H1 (cell line): ENCODE results near the gene FABP6. TPM values are rescaled to one million over a fixed set of nuclear protein-coding genes. Genes with fewer than 3 reads are reported as not detected.

Source experiments
- BRCA1 ChIP-seq: IDR thresholded peaks from 2 replicates; pipeline ENCODE4 v1.6.1; 2012; ENCODE audit warnings: low read depth, low read length, improper control_type of control experiment
- GTF2F1 ChIP-seq: IDR thresholded peaks from 2 replicates; pipeline ENCODE4 v1.6.1; 2012; ENCODE audit warnings: low read depth, low read length, improper control_type of control experiment, borderline replicate concordance
- KDM1A ChIP-seq: fragments of 200-600, 300-600 bp; sonication (generic); IDR thresholded peaks from 2 replicates; pipeline ENCODE4 v1.7.1; 2016; ENCODE audit warnings: mild to moderate bottlenecking, low read length, borderline replicate concordance
- SAP30 ChIP-seq: fragments of 300-600 bp; sonication (generic); IDR thresholded peaks from 2 replicates; pipeline ENCODE4 v1.7.1; 2012; ENCODE audit warnings: low read length, moderate library complexity, mild to moderate bottlenecking, inconsistent platforms; ENCODE audit not compliant: insufficient read depth, insufficient replicate concordance
- SUZ12 ChIP-seq: fragments of 200-600 bp; sonication (generic); IDR thresholded peaks from 2 replicates; pipeline ENCODE4 v1.6.1; 2012; ENCODE audit warnings: mild to moderate bottlenecking, inconsistent platforms, low read length, moderate library complexity, mixed read lengths
- polyA plus RNA-seq, 7 experiments: library from polyadenylated mRNA; depleted of rRNA in 3 of 7; stranded (reverse) in 5 of 7; unstranded in 2 of 7; fragments of >200 nt in 5 of 7; fragments of 200-250 nt in 2 of 7; gene quantifications; 1 replicate in 5 of 7; 2 replicates in 1 of 7; 4 replicates in 1 of 7; pipeline versions ENCODE4 v1.2.1 to v1.2.3, GENCODE V29; 2011 to 2013; ENCODE audit warnings: missing spikeins in 2 of 7, mixed read lengths in 2 of 7
- total RNA-seq: library from RNA; stranded (reverse); fragmentation: NEBNext Ultra II Directional; extraction: Animal tissue kit (Norgen Biotek cat#: 25700); gene quantifications from 2 replicates; pipeline ENCODE4 v1.2.1, GENCODE V29; 2021

Gene FABP6
- total and polyA plus RNA-seq, 2 of the 8 experiments (the other 6 are each of a cell fraction or from before 2014, with no cell fraction given): 4.8 to 6.1 TPM

DNA sequence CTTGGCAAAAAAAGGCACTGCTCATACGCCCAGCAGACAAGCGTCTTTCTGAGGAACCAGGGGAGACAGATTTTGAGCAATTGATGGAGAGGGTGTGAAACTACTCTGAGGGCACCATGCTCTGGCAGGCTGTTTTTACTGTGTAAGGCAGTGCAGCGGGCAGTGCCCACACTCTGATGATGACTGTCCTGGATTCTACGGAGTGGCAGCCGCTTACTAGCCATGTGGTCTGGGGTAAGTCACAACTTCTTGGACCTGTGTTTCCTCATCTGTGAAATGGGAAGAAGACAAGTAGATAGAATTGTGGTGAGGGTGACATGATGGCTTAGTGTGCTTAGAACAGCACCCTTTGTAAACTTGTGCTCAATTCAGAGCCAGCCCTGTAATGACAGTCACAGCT is 38.8 kb downstream of the FABP6 start (continued):
- no peak for TF ChIP-seq SUZ12
- TF ChIP-seq SAP30: no peak
- no peak for TF ChIP-seq KDM1A
- no peak for TF ChIP-seq GTF2F1
- no peak for TF ChIP-seq BRCA1
